ENCODE measurements around the gene CUBN. TPM values are rescaled to one million over a fixed set of nuclear protein-coding genes. Genes with fewer than 3 reads are reported as not detected.

The CUBN gene
- total and polyA plus RNA-seq, 10 of the 15 experiments (the other 5 are each of a cell fraction or from before 2014, with no cell fraction given) = under 0.01 to 0.14 (median 0.02) TPM; not detected in 6

DNA sequence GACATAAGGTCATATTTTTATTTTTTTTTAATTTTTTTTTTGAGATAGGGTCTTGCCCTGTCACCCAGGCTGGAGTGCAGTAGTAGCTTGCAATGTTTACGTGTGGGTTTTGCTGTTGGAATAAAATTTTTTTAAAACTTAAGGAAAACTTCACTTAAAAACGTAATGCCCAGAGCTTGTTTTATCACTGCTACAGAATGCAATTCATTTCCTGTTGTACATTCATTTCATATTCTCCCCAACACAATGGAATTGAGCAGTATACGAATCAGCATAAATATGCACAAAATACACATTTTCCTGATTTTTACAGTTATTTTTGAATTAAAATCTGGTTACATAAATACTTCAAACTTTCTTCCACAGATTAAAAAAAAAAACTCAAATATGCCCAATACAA is 352.7 kb downstream of the CUBN start:
- POLR2A ChIA-PET = no interaction called here

More for the DNA sequence above, 352.7 kb downstream of the CUBN start:
- SMC1A ChIA-PET (ENCODE audit: uncharacterized antibody, unreplicated experiment) = interaction anchor here (0.9 to 2.6 kb wide), 9 partner anchors 12 to 875 kb away, joined by 3 to 14 read pairs (median 5); no protein-coding TSS in a partner anchor
- Histone ChIP-seq H3K4me1 (ENCODE audit: control insufficient read depth, insufficient read depth, low read length) (peaks cover 18% of the 10 kb centered on the region), H3K36me3 (ENCODE audit: control insufficient read depth in 2 of 2, insufficient read depth in 2 of 2, low read length in 1 of 2) (0 out of 4 replicates have a peak, but pooled peaks cover 0 to 6% of the 10 kb centered on the region in 2 experiments), H2AFZ (ENCODE audit: control insufficient read depth, low read depth, low read length) (no peak overlapping the region), H3K27ac (ENCODE audit: control insufficient read depth, insufficient read depth) (no peak overlapping the region), H3K4me2 (ENCODE audit: control insufficient read depth, insufficient read depth) (no peak overlapping the region), H3K79me2 (ENCODE audit: control insufficient read depth, insufficient read depth, low read length) (no peaks in the 10 kb centered on the region), H3K9ac (ENCODE audit: control insufficient read depth, insufficient read depth, low read length) (no peak overlapping the region), H3K9me3 (replicated peaks; ENCODE audit: control insufficient read depth, insufficient read depth, low read length) (no peaks in the 10 kb centered on the region), H4K20me1 (ENCODE audit: control insufficient read depth, insufficient read depth) (no peaks in the 10 kb centered on the region), H3K27me3 (replicated peaks in 1 of 2; ENCODE audit: control insufficient read depth in 2 of 2, insufficient read depth in 2 of 2, low read length in 1 of 2) (no peaks in the 10 kb centered on the region), H3K4me3 (no peak overlapping the region)
- TF ChIP-seq PML (IDR thresholded peaks at IDR 0.05; ENCODE audit: low read length) (no peak), LARP7 (IDR thresholded peaks at IDR 0.05) (no peak), POU2F2 (IDR thresholded peaks at IDR 0.05; ENCODE audit: borderline replicate concordance, low read depth, low read length) (no peak), SREBF2 (IDR thresholded peaks at IDR 0.05; ENCODE audit: low read length) (no peak), RUNX3 (IDR thresholded peaks at IDR 0.05; ENCODE audit: low read length) (no peak), CHD4 (IDR thresholded peaks at IDR 0.05) (no peak), MYB (IDR thresholded peaks at IDR 0.05; ENCODE audit: borderline replicate concordance, low read depth, low read length) (no peak), ZSCAN29 (IDR thresholded peaks at IDR 0.05) (no peak), EP300 (IDR thresholded peaks at IDR 0.05; ENCODE audit: borderline replicate concordance in 1 of 2, control insufficient read depth in 1 of 2, low read depth in 2 of 2, low read length in 2 of 2) (no peak)
- TF ChIP-seq, protein P1, sequence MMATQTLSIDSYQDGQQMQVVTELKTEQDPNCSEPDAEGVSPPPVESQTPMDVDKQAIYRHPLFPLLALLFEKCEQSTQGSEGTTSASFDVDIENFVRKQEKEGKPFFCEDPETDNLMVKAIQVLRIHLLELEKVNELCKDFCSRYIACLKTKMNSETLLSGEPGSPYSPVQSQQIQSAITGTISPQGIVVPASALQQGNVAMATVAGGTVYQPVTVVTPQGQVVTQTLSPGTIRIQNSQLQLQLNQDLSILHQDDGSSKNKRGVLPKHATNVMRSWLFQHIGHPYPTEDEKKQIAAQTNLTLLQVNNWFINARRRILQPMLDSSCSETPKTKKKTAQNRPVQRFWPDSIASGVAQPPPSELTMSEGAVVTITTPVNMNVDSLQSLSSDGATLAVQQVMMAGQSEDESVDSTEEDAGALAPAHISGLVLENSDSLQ (IDR thresholded peaks at IDR 0.05) = no peak
- TF ChIP-seq, protein P2, sequence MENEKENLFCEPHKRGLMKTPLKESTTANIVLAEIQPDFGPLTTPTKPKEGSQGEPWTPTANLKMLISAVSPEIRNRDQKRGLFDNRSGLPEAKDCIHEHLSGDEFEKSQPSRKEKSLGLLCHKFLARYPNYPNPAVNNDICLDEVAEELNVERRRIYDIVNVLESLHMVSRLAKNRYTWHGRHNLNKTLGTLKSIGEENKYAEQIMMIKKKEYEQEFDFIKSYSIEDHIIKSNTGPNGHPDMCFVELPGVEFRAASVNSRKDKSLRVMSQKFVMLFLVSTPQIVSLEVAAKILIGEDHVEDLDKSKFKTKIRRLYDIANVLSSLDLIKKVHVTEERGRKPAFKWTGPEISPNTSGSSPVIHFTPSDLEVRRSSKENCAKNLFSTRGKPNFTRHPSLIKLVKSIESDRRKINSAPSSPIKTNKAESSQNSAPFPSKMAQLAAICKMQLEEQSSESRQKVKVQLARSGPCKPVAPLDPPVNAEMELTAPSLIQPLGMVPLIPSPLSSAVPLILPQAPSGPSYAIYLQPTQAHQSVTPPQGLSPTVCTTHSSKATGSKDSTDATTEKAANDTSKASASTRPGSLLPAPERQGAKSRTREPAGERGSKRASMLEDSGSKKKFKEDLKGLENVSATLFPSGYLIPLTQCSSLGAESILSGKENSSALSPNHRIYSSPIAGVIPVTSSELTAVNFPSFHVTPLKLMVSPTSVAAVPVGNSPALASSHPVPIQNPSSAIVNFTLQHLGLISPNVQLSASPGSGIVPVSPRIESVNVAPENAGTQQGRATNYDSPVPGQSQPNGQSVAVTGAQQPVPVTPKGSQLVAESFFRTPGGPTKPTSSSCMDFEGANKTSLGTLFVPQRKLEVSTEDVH (IDR thresholded peaks at IDR 0.05; ENCODE audit: low read depth, partially characterized antibody) = no peak
- TF ChIP-seq, protein P3, sequence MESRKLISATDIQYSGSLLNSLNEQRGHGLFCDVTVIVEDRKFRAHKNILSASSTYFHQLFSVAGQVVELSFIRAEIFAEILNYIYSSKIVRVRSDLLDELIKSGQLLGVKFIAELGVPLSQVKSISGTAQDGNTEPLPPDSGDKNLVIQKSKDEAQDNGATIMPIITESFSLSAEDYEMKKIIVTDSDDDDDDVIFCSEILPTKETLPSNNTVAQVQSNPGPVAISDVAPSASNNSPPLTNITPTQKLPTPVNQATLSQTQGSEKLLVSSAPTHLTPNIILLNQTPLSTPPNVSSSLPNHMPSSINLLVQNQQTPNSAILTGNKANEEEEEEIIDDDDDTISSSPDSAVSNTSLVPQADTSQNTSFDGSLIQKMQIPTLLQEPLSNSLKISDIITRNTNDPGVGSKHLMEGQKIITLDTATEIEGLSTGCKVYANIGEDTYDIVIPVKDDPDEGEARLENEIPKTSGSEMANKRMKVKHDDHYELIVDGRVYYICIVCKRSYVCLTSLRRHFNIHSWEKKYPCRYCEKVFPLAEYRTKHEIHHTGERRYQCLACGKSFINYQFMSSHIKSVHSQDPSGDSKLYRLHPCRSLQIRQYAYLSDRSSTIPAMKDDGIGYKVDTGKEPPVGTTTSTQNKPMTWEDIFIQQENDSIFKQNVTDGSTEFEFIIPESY (IDR thresholded peaks at IDR 0.05) = no peak
- ATAC-seq (no peak), DNase-seq (ENCODE audit: low read depth, low spot score) (no peak), FAIRE-seq (no peak)
- intact Hi-C loops (cut with micrococcal nuclease; ENCODE audit: unreplicated experiment) (loop anchor here (1.0 to 10.0 kb wide), 6 partner anchors 262 to 875 kb away; partner anchors contain the start of gene PTER), in situ Hi-C loops (cut with MboI) (no loop called here)
- CTCF ChIA-PET = interaction anchor here (0.6 to 5.2 kb wide), 18 partner anchors 8 to 874 kb away, joined by 3 to 37 read pairs (median 4); partner anchors contain the start of gene RSU1
- RAD21 ChIA-PET (ENCODE audit: unreplicated experiment) = interaction anchor here (0.6 to 1.8 kb wide), 8 partner anchors 9 to 874 kb away, joined by 3 to 10 read pairs (median 3); no protein-coding TSS in a partner anchor
- BruUV-seq (replicated peaks) = no TSS peak
- WGBS (ENCODE audit: insufficient coverage, insufficient replicate concordance, low lambda C conversion rate, missing lambda C conversion rate) = 71% methylated on average over 3 of the region's 3 CpGs

Data from GM12878 (cell line).